IMR-90 (cell line): Measurements from ENCODE around the gene MRPL34. TPM values are rescaled to one million over a fixed set of nuclear protein-coding genes. Genes with fewer than 3 reads are reported as not detected.

Experiments used
- ATAC-seq: fragments of 200-7000 bp; cut with Tn5 transposase; 2 replicates; pipeline ENCODE4 v1.9.1; 2020; ENCODE audit warnings: low read depth, mild to moderate bottlenecking, moderate library complexity
- BruUV-seq: library from RNA; stranded (reverse); fragments of 400-500 nt; replicated peaks from 2 replicates; lab custom pipeline; 2021; lab: Mats Ljungman, UMichigan
- CTCF ChIA-PET: fragments of 300-600 bp; formaldehyde crosslinking; extraction: SDS; loops from one replicate; lab custom pipeline; 2021; ENCODE audit warnings: antibody characterized with exemption; lab: Yijun Ruan, JAX
- POLR2A ChIA-PET: fragments of 300-600 bp; sonication (Branson Sonifier 250); formaldehyde crosslinking; loops from one replicate; lab custom pipeline; 2022; ENCODE audit warnings: antibody characterized with exemption; ENCODE audit not compliant: unreplicated experiment; lab: Charles Lee
- DNase-seq: peaks from one replicate; pipeline ENCODE4 v3.0.0; 2013
- H2AFZ ChIP-seq: replicated peaks from 2 replicates; pipeline ENCODE3; 2013; ENCODE audit warnings: low read length, mild to moderate bottlenecking; ENCODE audit not compliant: poor library complexity
- H2AK5ac ChIP-seq: 2 replicates; pipeline ENCODE4 v1.6.1; 2013; ENCODE audit warnings: low read depth, low read length, inconsistent platforms
- H2AK9ac ChIP-seq: replicated peaks from 2 replicates; pipeline ENCODE3; 2013; ENCODE audit warnings: mild to moderate bottlenecking, low read depth, low read length, moderate library complexity; ENCODE audit not compliant: poor library complexity
- H2BK120ac ChIP-seq: 2 replicates; pipeline ENCODE4 v1.6.1; 2013; ENCODE audit warnings: low read depth, low read length, inconsistent platforms
- H2BK15ac ChIP-seq: 3 replicates; pipeline ENCODE4 v1.6.1; 2013; ENCODE audit warnings: low read depth, low read length, inconsistent platforms
- H2BK20ac ChIP-seq: 2 replicates; pipeline ENCODE4 v1.6.1; 2013; ENCODE audit warnings: low read depth, mild to moderate bottlenecking, inconsistent platforms, low read length, moderate library complexity
- H2BK5ac ChIP-seq: 2 replicates; pipeline ENCODE4 v1.6.1; 2013; ENCODE audit warnings: mild to moderate bottlenecking, low read depth, low read length, inconsistent platforms; ENCODE audit not compliant: poor library complexity, severe bottlenecking
- H3K14ac ChIP-seq: replicated peaks from 2 replicates; pipeline ENCODE4 v1.6.1; 2013; ENCODE audit warnings: low read depth, low read length, inconsistent platforms
- H3K18ac ChIP-seq: 2 replicates; pipeline ENCODE4 v1.6.1; 2013; ENCODE audit warnings: low read depth, low read length, control low read depth
- H3K23ac ChIP-seq: 2 replicates; pipeline ENCODE4 v1.6.1; 2013; ENCODE audit warnings: low read depth, low read length, inconsistent platforms
- H3K27ac ChIP-seq: 2 replicates; pipeline ENCODE4 v1.5.1; 2013; ENCODE audit warnings: mild to moderate bottlenecking, control low read depth, low read length; ENCODE audit not compliant: insufficient read depth
- H3K27me3 ChIP-seq: 2 replicates; pipeline ENCODE4 v1.6.1; 2013; ENCODE audit warnings: low read length; ENCODE audit not compliant: control insufficient read depth, insufficient read depth
- H3K36me3 ChIP-seq: 2 replicates; pipeline ENCODE4 v1.6.1; 2013; ENCODE audit warnings: low read length, mixed read lengths; ENCODE audit not compliant: control insufficient read depth, insufficient read depth
- H3K4ac ChIP-seq: 2 replicates; pipeline ENCODE4 v1.6.1; 2013; ENCODE audit warnings: low read depth, low read length, inconsistent platforms
- H3K4me1 ChIP-seq: 2 replicates; pipeline ENCODE4 v1.6.1; 2013; ENCODE audit warnings: low read length, mixed read lengths; ENCODE audit not compliant: control insufficient read depth, insufficient read depth
- H3K4me2 ChIP-seq: 2 replicates; pipeline ENCODE4 v1.6.1; 2013; ENCODE audit warnings: low read depth, mild to moderate bottlenecking, control low read depth, low read length, moderate library complexity
- H3K4me3 ChIP-seq: 2 replicates; pipeline ENCODE4 v1.5.1; 2013; ENCODE audit warnings: low read depth, mild to moderate bottlenecking, control low read depth, low read length, moderate library complexity; ENCODE audit not compliant: insufficient read depth
- H3K56ac ChIP-seq: 2 replicates; pipeline ENCODE4 v1.6.1; 2013; ENCODE audit warnings: low read length, inconsistent platforms; ENCODE audit not compliant: insufficient read depth; ENCODE audit errors: extremely low read depth
- H3K79me1 ChIP-seq, 2 experiments: 2 replicates each; pipeline ENCODE4 v1.6.1; 2013; ENCODE audit warnings: low read length in 2 of 2, inconsistent platforms in 1 of 2, low read depth in 1 of 2
- H3K9ac ChIP-seq: 2 replicates; pipeline ENCODE4 v1.6.1; 2013; ENCODE audit warnings: low read depth, low read length, control low read depth
- H3K9me1 ChIP-seq: 2 replicates; pipeline ENCODE4 v1.6.1; 2013; ENCODE audit warnings: low read length, inconsistent platforms; ENCODE audit not compliant: insufficient read depth
- H3K9me3 ChIP-seq: 2 replicates; pipeline ENCODE4 v1.6.1; 2013; ENCODE audit warnings: low read length; ENCODE audit not compliant: control insufficient read depth, insufficient read depth
- H4K20me1 ChIP-seq: 2 replicates; pipeline ENCODE4 v1.6.1; 2013; ENCODE audit warnings: low read length, inconsistent platforms; ENCODE audit not compliant: insufficient read depth
- H4K5ac ChIP-seq: 2 replicates; pipeline ENCODE4 v1.6.1; 2013; ENCODE audit warnings: mild to moderate bottlenecking, low read depth, low read length, control low read depth
- H4K8ac ChIP-seq, 2 experiments: 2 replicates each; pipeline ENCODE4 v1.6.1; 2013; ENCODE audit warnings: low read depth in 2 of 2, low read length in 2 of 2, control low read depth in 1 of 2, inconsistent platforms in 1 of 2
- H4K91ac ChIP-seq: 2 replicates; pipeline ENCODE4 v1.6.1; 2013; ENCODE audit warnings: low read depth, low read length, inconsistent platforms; ENCODE audit not compliant: insufficient read depth
- CTCF ChIP-seq: conservative IDR thresholded peaks from 2 replicates; pipeline ENCODE4 v1.5.1; 2012; ENCODE audit warnings: mild to moderate bottlenecking, low read depth, low read length, improper control_type of control experiment
- ELK1 ChIP-seq: fragments of 150-350 bp; IDR thresholded peaks from 2 replicates; pipeline ENCODE4 v1.6.1; 2016; ENCODE audit warnings: low read depth, mild to moderate bottlenecking, low read length, moderate library complexity, borderline replicate concordance
- MAFK ChIP-seq: IDR thresholded peaks from 2 replicates; pipeline ENCODE4 v1.6.1; 2012; ENCODE audit warnings: low read depth, low read length, improper control_type of control experiment
- NFE2L2 ChIP-seq: fragments of 150-350 bp; IDR thresholded peaks from 2 replicates; pipeline ENCODE4 v1.6.1; 2016; ENCODE audit warnings: low read depth, mild to moderate bottlenecking, low read length
- POLR2A ChIP-seq: IDR thresholded peaks from 2 replicates; pipeline ENCODE4 v1.6.1; 2012; ENCODE audit warnings: mild to moderate bottlenecking, low read depth, low read length
- RAD21 ChIP-seq: IDR thresholded peaks from 2 replicates; pipeline ENCODE4 v1.6.1; 2012; ENCODE audit warnings: low read length, improper control_type of control experiment
- RCOR1 ChIP-seq: IDR thresholded peaks from 2 replicates; pipeline ENCODE4 v1.6.1; 2012; ENCODE audit warnings: mild to moderate bottlenecking, low read length, improper control_type of control experiment; ENCODE audit not compliant: insufficient replicate concordance
- USF2 ChIP-seq: fragments of 150-350 bp; IDR thresholded peaks from 2 replicates; pipeline ENCODE4 v1.6.1; 2017; ENCODE audit warnings: mild to moderate bottlenecking, antibody characterized with exemption, low read length, low read depth
- WGBS, 2 experiments: methylation state at CpG; one replicate each; pipeline versions ENCODE4 v1.1.5 to v1.1.7; 2013; ENCODE audit warnings: missing lambda C conversion rate in 2 of 2; ENCODE audit not compliant: insufficient read length in 1 of 2; ENCODE audit errors: extremely low coverage in 2 of 2; 5-methylcytosine and 5-hydroxymethylcytosine counted together
- dilution Hi-C: fragments of 300-500 bp; cut with HindIII; formaldehyde crosslinking; loops from one replicate; pipeline ENCODE4 v1.14.3; 2018; ENCODE audit warnings: low sequenced_read_pairs; ENCODE audit not compliant: unreplicated experiment
- in situ Hi-C: fragments of 300-500 bp; cut with MboI; formaldehyde crosslinking; loops from 3 replicates; pipeline ENCODE4 v1.14.3; 2019; ENCODE audit warnings: low sequenced_read_pairs, inconsistent platforms, mixed read lengths
- intact Hi-C: fragments of 100-400 bp; cut with micrococcal nuclease; formaldehyde crosslinking; loops from 2 replicates; pipeline ENCODE4 v1.10.0; 2022
- polyA plus RNA-seq, 3 experiments: library from polyadenylated mRNA; depleted of rRNA; stranded (reverse); fragments of >200 nt; gene quantifications; 2 replicates each; pipeline ENCODE4 v1.2.3, GENCODE V29; 2012; ENCODE audit warnings: low replicate concordance in 1 of 3
- total RNA-seq: library from RNA; depleted of rRNA; stranded (reverse); fragments of >200 nt; gene quantifications from 2 replicates; pipeline ENCODE4 v1.2.3, GENCODE V29; 2012

The MRPL34 gene
- total and polyA plus RNA-seq, 2 of the 4 experiments (the other 2 are of a cell fraction): 7.3 to 37.0 TPM

GRCh38 chr19:17326595-17326966, 20.9 kb downstream of the MRPL34 start:
- DNase-seq: no peak
- Histone ChIP-seq H3K14ac (no peak overlapping the region), H3K27me3 (no peaks in the 10 kb centered on the region), H2AK5ac (no peak overlapping the region), H4K5ac (no peak overlapping the region), H4K91ac (no peak overlapping the region), H4K20me1 (peaks cover 8% of the 10 kb centered on the region; the same call in 1 of the 2 replicates), H3K56ac (no peak overlapping the region), H3K4me1 (no peaks in the 10 kb centered on the region), H3K36me3 (peaks cover 21% of the 10 kb centered on the region), H2AFZ (no peak overlapping the region), H2BK20ac (no peak overlapping the region), H4K8ac (no peak overlapping the region), H2BK15ac (no peak overlapping the region), H3K27ac (no peak overlapping the region), H3K9ac (no peak overlapping the region), H3K18ac (no peak overlapping the region), H2AK9ac (no peak overlapping the region), H3K23ac (no peak overlapping the region), H3K4me3 (no peak overlapping the region), H3K4ac (no peak overlapping the region), H3K4me2 (no peak overlapping the region), H3K79me1 (peaks cover 0 to 3% of the 10 kb centered on the region in 2 experiments; a peak in 1 of 4 replicates), H3K9me3 (no peaks in the 10 kb centered on the region), H2BK5ac (no peak overlapping the region), H2BK120ac (no peak overlapping the region), H3K9me1 (no peaks in the 10 kb centered on the region)
- no peak for TF ChIP-seq ELK1
- no peak for TF ChIP-seq NFE2L2
- no peak for TF ChIP-seq MAFK
- no peak for TF ChIP-seq RCOR1
- TF ChIP-seq CTCF: no peak
- TF ChIP-seq USF2: no peak
- no peak for TF ChIP-seq POLR2A
- TF ChIP-seq RAD21: no peak
- BruUV-seq: no TSS peak
- ChIA-PET CTCF (no interaction called here), POLR2A (no interaction called here)
- WGBS, 2 experiments: 90% methylated on average over 4 of the region's 11 CpGs; no CpG with 5 or more reads in 1 of the 2 experiments
- in situ Hi-C loops (no loop called here), intact Hi-C loops (no loop called here), dilution Hi-C loops (no loop called here)
- no peak for ATAC-seq
